Uterus (tissue), 4 donors: ENCODE data around the gene HIRIP3. TPM values are rescaled to one million over a fixed set of nuclear protein-coding genes. Genes with fewer than 3 reads are reported as not detected.

Experiments used
- DNase-seq, 2 donors: peaks; one replicate each; pipeline ENCODE4 v3.0.0-alpha.2; 2019 to 2020
- H3K27ac ChIP-seq, 2 donors: fragments of 200-600 bp; sonication (generic); 1 replicate in 1 of 2; 2 replicates in 1 of 2; pipeline ENCODE4 v1.5.1; 2016 to 2018
- H3K27me3 ChIP-seq, 2 donors: fragments of 200-600 bp; sonication (generic); one replicate each; pipeline ENCODE4 v1.5.1; 2018 to 2019; ENCODE audit warnings: control low read depth in 1 of 2
- H3K36me3 ChIP-seq, 2 donors: fragments of 200-600 bp; sonication (generic); one replicate each; pipeline ENCODE4 v1.5.1; 2019; ENCODE audit warnings: control low read depth in 1 of 2
- H3K4me1 ChIP-seq, 2 donors: fragments of 200-600 bp; sonication (generic); one replicate each; pipeline ENCODE4 v1.5.1; 2018 to 2019; ENCODE audit warnings: control low read depth in 1 of 2
- H3K4me3 ChIP-seq, 2 donors: fragments of 200-600 bp; sonication (generic); 1 replicate in 1 of 2; 2 replicates in 1 of 2; pipeline ENCODE4 v1.5.1; 2018 to 2019; ENCODE audit warnings: mild to moderate bottlenecking in 1 of 2
- H3K9me3 ChIP-seq, 2 donors: fragments of 200-600 bp; sonication (generic); one replicate each; pipeline ENCODE4 v1.5.1; 2019; ENCODE audit warnings: control low read depth in 1 of 2
- CTCF ChIP-seq, 4 experiments: fragments of 200-600 bp in 2 of 4; fragments of 450-650 bp in 2 of 4; sonication (generic) in 2 of 4; IDR thresholded peaks; one replicate each; pipeline ENCODE4 v1.5.1; 2016 to 2019; ENCODE audit warnings: antibody characterized with exemption in 4 of 4, mild to moderate bottlenecking in 2 of 4, moderate library complexity in 1 of 4
- POLR2A ChIP-seq, 2 donors: fragments of 450-650 bp; IDR thresholded peaks; one replicate each; pipeline ENCODE4 v1.6.1; 2016; ENCODE audit warnings: antibody characterized with exemption in 2 of 2, mild to moderate bottlenecking in 1 of 2, moderate library complexity in 1 of 2
- intact Hi-C: fragments of 100-400 bp; cut with DNase I; formaldehyde crosslinking; loops from one replicate; pipeline ENCODE4 v1.15.1; 2023; ENCODE audit warnings: low total_unique reads
- total RNA-seq, 4 donors: library from RNA; depleted of rRNA in 3 of 4; stranded (reverse); fragments of >200 nt in 3 of 4; gene quantifications; one replicate each; pipeline versions ENCODE4 v1.1.0 to v1.2.4, GENCODE V29; 2014 to 2023
- donor health status: DM: yes; HTN: yes; CAD: no.

Gene HIRIP3
- total RNA-seq, 4 donors from 2014 or later = 3.8 to 20.4 (median 13.5) TPM

- H3K4me3 ChIP-seq = no peak overlapping the region
- no peak for DNase-seq
- TF ChIP-seq POLR2A (IDR thresholded peaks at IDR 0.05) (no peak), CTCF (IDR thresholded peaks at IDR 0.05) (no peak)
- H3K9me3 ChIP-seq = no peaks in the 10 kb centered on the region
- no peak overlapping the region for H3K27ac ChIP-seq
- intact Hi-C loops = no loop called here
- peaks cover 13% of the 10 kb centered on the region in 2 donors for H3K27me3 ChIP-seq
- peaks cover 0 to 12% of the 10 kb centered on the region in 2 donors for H3K4me1 ChIP-seq
- H3K36me3 ChIP-seq = no peaks in the 10 kb centered on the region
Observed at GRCh38 chr16:30006095-30006473, 10.7 kb upstream of the HIRIP3 start.

GRCh38 chr16:30005341-30006094 lies 10.1 kb upstream of the HIRIP3 start:
- intact Hi-C loops = no loop called here
- Histone ChIP-seq H3K27ac (no peak overlapping the region), H3K27me3 (peaks cover 8 to 11% of the 10 kb centered on the region in 2 donors), H3K4me1 (peaks cover 0 to 6% of the 10 kb centered on the region in 2 donors), H3K9me3 (no peaks in the 10 kb centered on the region), H3K4me3 (no peak overlapping the region), H3K36me3 (no peaks in the 10 kb centered on the region)
- TF ChIP-seq CTCF (IDR thresholded peaks at IDR 0.05) (peak; percentile 66 to 82 (median 74)), POLR2A (IDR thresholded peaks at IDR 0.05) (no peak)
- DNase-seq = peak in 1 of 2 donors; percentile 39

GRCh38 chr16:30004811-30005242 lies 9.4 kb upstream of the HIRIP3 start:
- H3K27me3 ChIP-seq = peaks cover under 1 to 4% of the 10 kb centered on the region in 2 donors
- H3K27ac ChIP-seq = no peak overlapping the region
- no peaks in the 10 kb centered on the region for H3K4me1 ChIP-seq
- DNase-seq = no peak
- no peaks in the 10 kb centered on the region for H3K36me3 ChIP-seq
- no peak overlapping the region for H3K4me3 ChIP-seq
- intact Hi-C loops = no loop called here
- TF ChIP-seq CTCF (IDR thresholded peaks at IDR 0.05) (no peak), POLR2A (IDR thresholded peaks at IDR 0.05) (no peak)
- H3K9me3 ChIP-seq = no peaks in the 10 kb centered on the region

GRCh38 chr16:30004424-30004776 lies 9.0 kb upstream of the HIRIP3 start:
- no peak overlapping the region for H3K27ac ChIP-seq
- DNase-seq = no peak
- TF ChIP-seq CTCF (IDR thresholded peaks at IDR 0.05) (no peak), POLR2A (IDR thresholded peaks at IDR 0.05) (no peak)
- H3K4me3 ChIP-seq = no peak overlapping the region
- no peaks in the 10 kb centered on the region for H3K9me3 ChIP-seq
- intact Hi-C loops = no loop called here
- H3K27me3 ChIP-seq = no peaks in the 10 kb centered on the region
- H3K4me1 ChIP-seq = no peaks in the 10 kb centered on the region
- no peaks in the 10 kb centered on the region for H3K36me3 ChIP-seq

GRCh38 chr16:30003670-30004423 lies 8.4 kb upstream of the HIRIP3 start:
- TF ChIP-seq CTCF (IDR thresholded peaks at IDR 0.05) (no peak), POLR2A (IDR thresholded peaks at IDR 0.05) (no peak)
- H3K4me3 ChIP-seq = no peak overlapping the region
- H3K27me3 ChIP-seq = no peaks in the 10 kb centered on the region
- H3K9me3 ChIP-seq = no peaks in the 10 kb centered on the region
- intact Hi-C loops = no loop called here
- H3K4me1 ChIP-seq = no peaks in the 10 kb centered on the region
- H3K27ac ChIP-seq = no peak overlapping the region
- DNase-seq = no peak
- H3K36me3 ChIP-seq = no peaks in the 10 kb centered on the region
